ENCODE data around the gene NEK11. TPM values are rescaled to one million over a fixed set of nuclear protein-coding genes. Genes with fewer than 3 reads are reported as not detected.

Gene NEK11
- polyA plus RNA-seq, 1 of the 3 experiments (the other 2 are of a cell fraction) = 4.7 TPM

DNA sequence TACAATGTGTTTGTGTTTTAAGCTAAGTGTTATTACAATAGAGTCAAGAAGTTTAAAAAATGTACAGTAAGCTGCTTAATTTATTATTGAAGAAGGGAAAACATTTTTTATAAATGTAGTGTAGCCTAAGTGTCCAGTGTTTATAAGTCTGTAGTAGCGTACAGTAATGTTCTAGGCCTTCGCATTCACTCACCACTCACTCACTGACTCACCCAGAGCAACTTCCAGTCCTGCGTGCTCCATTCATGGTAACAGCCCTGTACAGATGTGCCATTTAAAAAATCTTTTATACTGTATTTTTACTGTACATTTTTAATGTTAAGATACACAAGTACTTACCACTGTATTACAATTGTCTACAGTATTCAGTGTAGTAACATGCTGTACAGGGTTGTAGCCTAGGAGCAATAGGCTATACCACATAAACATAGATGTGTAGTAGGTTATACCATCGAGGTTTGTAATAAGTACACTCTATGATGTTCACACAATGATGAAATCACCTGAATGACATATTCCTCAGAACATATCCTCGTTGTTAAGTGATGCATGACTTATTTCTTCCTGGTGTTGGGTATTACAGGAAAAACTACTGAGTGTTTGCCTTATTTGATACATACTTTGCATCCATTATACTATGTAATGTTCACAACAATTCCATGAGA lies 198.3 kb downstream of the NEK11 start (continued):
- TF ChIP-seq, protein P1, sequence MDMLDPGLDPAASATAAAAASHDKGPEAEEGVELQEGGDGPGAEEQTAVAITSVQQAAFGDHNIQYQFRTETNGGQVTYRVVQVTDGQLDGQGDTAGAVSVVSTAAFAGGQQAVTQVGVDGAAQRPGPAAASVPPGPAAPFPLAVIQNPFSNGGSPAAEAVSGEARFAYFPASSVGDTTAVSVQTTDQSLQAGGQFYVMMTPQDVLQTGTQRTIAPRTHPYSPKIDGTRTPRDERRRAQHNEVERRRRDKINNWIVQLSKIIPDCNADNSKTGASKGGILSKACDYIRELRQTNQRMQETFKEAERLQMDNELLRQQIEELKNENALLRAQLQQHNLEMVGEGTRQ (IDR thresholded peaks at IDR 0.05; ENCODE audit: borderline replicate concordance, low read depth, low read length) = no peak
- TF ChIP-seq EZH2phosphoT487 (IDR thresholded peaks at IDR 0.05; ENCODE audit: borderline replicate concordance, low read depth) = no peak
- no peak for TF ChIP-seq FOSL2 (IDR thresholded peaks at IDR 0.05; ENCODE audit: borderline replicate concordance, low read depth)
- no peak for TF ChIP-seq FOXJ3 (CRISPR knock-in tag; IDR thresholded peaks at IDR 0.05)
- no peak for TF ChIP-seq NRF1 (IDR thresholded peaks at IDR 0.05; ENCODE audit: low read depth, low read length)
- TF ChIP-seq TAF1 (IDR thresholded peaks at IDR 0.05; ENCODE audit: borderline replicate concordance, low read depth, low read length) = no peak
- TF ChIP-seq ZBTB33 (IDR thresholded peaks at IDR 0.05; ENCODE audit: borderline replicate concordance, low read depth) = no peak
- TF ChIP-seq RFX5 (IDR thresholded peaks at IDR 0.05; ENCODE audit: low read length) = no peak
- no peak for TF ChIP-seq RCOR1 (IDR thresholded peaks at IDR 0.05; ENCODE audit: low read length)
- TF ChIP-seq SIN3A (IDR thresholded peaks at IDR 0.05; ENCODE audit: borderline replicate concordance, low read depth, low read length) = no peak
- TF ChIP-seq MXI1 (IDR thresholded peaks at IDR 0.05; ENCODE audit: low read depth, low read length) = no peak

GRCh38 chr3:131228522-131228921 lies 201.8 kb downstream of the NEK11 start:
- no peak overlapping the region for H3K4me2 ChIP-seq
- no peaks in the 10 kb centered on the region for H3K9me3 ChIP-seq
- DNase-seq = no peak
- no peaks in the 10 kb centered on the region for H3K79me2 ChIP-seq (ENCODE audit: insufficient read depth)
- H4K20me1 ChIP-seq (ENCODE audit: insufficient read depth) = no peaks in the 10 kb centered on the region
- no peak overlapping the region for H3K27ac ChIP-seq (ENCODE audit: low read depth in 2 of 2, low read length in 1 of 2)
- H2AFZ ChIP-seq (ENCODE audit: low read depth) = no peak overlapping the region
- CTCF ChIA-PET = interaction anchor here (1.3 kb wide), 1 partner anchor 566 kb away, joined by 3 read pairs; no protein-coding TSS in a partner anchor
- H3K36me3 ChIP-seq (replicated peaks in 1 of 2; ENCODE audit: control insufficient read depth in 1 of 2, insufficient read depth in 2 of 2, low read length in 1 of 2) = no peaks in the 10 kb centered on the region
- H3K4me3 ChIP-seq (ENCODE audit: low read depth in 2 of 2, low read length in 1 of 2) = no peak overlapping the region
- WGBS (ENCODE audit: low lambda C conversion rate) = 91% methylated on average over 3 of the region's 3 CpGs
- H3K27me3 ChIP-seq (ENCODE audit: insufficient read depth) = no peaks in the 10 kb centered on the region
- POLR2A ChIA-PET = no interaction called here
- H3F3A ChIP-seq (replicated peaks; ENCODE audit: insufficient read depth) = no peaks in the 10 kb centered on the region
- H3K9ac ChIP-seq = no peak overlapping the region
- peaks cover 0 to 20% of the 10 kb centered on the region in 2 experiments; a peak in 2 of 4 replicates for H3K4me1 ChIP-seq (ENCODE audit: control insufficient read depth in 1 of 2, insufficient read depth in 2 of 2, low read depth in 1 of 2, low read length in 1 of 2)
- TF ChIP-seq REST (IDR thresholded peaks at IDR 0.05; ENCODE audit: low read depth, low read length) (peak; percentile 56; the same call in 1 of the 2 replicates), FOXJ3 (CRISPR knock-in tag; IDR thresholded peaks at IDR 0.05) (no peak)
- H3K9me2 ChIP-seq = no peaks in the 10 kb centered on the region

Data from SK-N-SH (cell line).